Esophagus squamous epithelium (tissue), 5 donors: ENCODE measurements around the gene MICAL2. TPM values are rescaled to one million over a fixed set of nuclear protein-coding genes. Genes with fewer than 3 reads are reported as not detected.

Experiments
- DNase-seq: peaks from one replicate; lab custom pipeline; 2025; lab: John Stamatoyannopoulos, UW
- H3K27ac ChIP-seq, 4 donors: fragments of 200-600 bp; sonication (generic); one replicate each; pipeline ENCODE4 v1.5.1; 2016 to 2019; ENCODE audit warnings: mild to moderate bottlenecking in 1 of 4
- H3K27me3 ChIP-seq, 4 donors: fragments of 200-600 bp; sonication (generic); 1 replicate in 3 of 4; 2 replicates in 1 of 4; pipeline versions ENCODE4 v1.5.1 to v1.6.0; 2017 to 2021; ENCODE audit warnings: antibody characterized with exemption in 1 of 4
- H3K36me3 ChIP-seq, 3 donors: fragments of 200-600 bp; sonication (generic); one replicate each; pipeline ENCODE4 v1.5.1; 2016 to 2019
- H3K4me1 ChIP-seq, 3 donors: fragments of 200-600 bp; sonication (generic); one replicate each; pipeline ENCODE4 v1.5.1; 2017 to 2019
- H3K4me3 ChIP-seq, 4 donors: fragments of 200-600 bp; sonication (generic); 1 replicate in 3 of 4; 2 replicates in 1 of 4; pipeline ENCODE4 v1.5.1; 2016 to 2019; ENCODE audit warnings: mild to moderate bottlenecking in 2 of 4, moderate library complexity in 1 of 4
- H3K9me3 ChIP-seq, 3 donors: fragments of 200-600 bp; sonication (generic); one replicate each; pipeline ENCODE4 v1.5.1; 2016 to 2019
- CTCF ChIP-seq, 6 experiments: fragments of 450-650 bp in 4 of 6; fragments of 200-600 bp in 2 of 6; sonication (generic) in 2 of 6; IDR thresholded peaks; one replicate each; pipeline ENCODE4 v1.5.1; 2016 to 2019; ENCODE audit warnings: antibody characterized with exemption in 6 of 6, mild to moderate bottlenecking in 4 of 6, moderate library complexity in 4 of 6
- POLR2A ChIP-seq, 4 donors: fragments of 450-650 bp; IDR thresholded peaks; one replicate each; pipeline ENCODE4 v1.6.1; 2017; ENCODE audit warnings: antibody characterized with exemption in 4 of 4, mild to moderate bottlenecking in 4 of 4, moderate library complexity in 3 of 4
- WGBS, 2 donors: methylation state at CpG; one replicate each; pipeline ENCODE4 v1.1.5; 2018; 5-methylcytosine and 5-hydroxymethylcytosine counted together
- intact Hi-C: fragments of 100-400 bp; cut with DNase I; formaldehyde crosslinking; loops from one replicate; pipeline ENCODE4 v1.15.0; 2022
- total RNA-seq, 4 donors: library from RNA; depleted of rRNA; stranded (reverse); fragments of >200 nt; gene quantifications; one replicate each; pipeline ENCODE4 v1.1.0, GENCODE V29; 2016
- donor health status: DM: yes; HTN: yes; CAD: no.

Gene MICAL2
- total RNA-seq, 4 donors from 2014 or later, result 10.1 to 49.0 (median 19.8) TPM

DNA sequence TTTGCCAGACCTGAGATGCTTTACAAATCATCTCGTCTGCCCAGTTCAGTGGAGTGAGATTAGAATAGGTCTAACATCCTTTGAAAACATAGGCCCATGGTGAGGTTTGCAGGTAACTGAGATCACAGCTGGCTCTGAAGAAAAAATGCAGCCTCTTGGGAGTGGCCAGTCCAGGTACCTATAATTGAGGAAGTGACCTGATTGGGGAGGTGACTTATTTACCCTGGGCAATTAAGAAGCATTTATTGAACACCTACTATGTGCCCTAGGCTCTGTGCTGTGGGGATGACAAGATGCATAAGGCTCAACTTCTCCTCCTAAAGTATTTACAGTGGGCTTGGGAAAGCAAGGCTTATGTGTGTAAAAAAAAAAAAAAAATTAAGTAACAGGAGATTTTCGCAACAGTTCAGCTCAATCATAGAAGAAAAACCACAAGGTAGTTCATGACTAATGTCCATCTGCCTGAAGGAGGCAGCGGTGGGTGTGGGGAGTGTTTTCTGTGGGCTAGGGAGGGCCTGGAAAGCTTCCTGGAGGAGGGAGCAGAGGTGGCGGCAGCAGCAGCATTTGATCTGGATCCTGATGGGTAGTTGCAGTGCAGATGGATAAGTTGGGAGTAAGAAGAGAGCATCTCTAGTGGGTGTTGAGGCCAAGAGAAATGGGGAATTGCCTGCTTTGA, 16.1 kb downstream of the MICAL2 start:
- 43 to 77% methylated on average over 3 to 4 of the region's 4 CpGs for WGBS, 2 donors
- no peak overlapping the region for H3K4me3 ChIP-seq
- no peak overlapping the region for H3K27ac ChIP-seq
- DNase-seq, result no peak
- intact Hi-C loops, result no loop called here
- no peak for TF ChIP-seq CTCF (IDR thresholded peaks at IDR 0.05)
- no peak for TF ChIP-seq POLR2A (IDR thresholded peaks at IDR 0.05)
- no peaks in the 10 kb centered on the region for H3K9me3 ChIP-seq
- no peaks in the 10 kb centered on the region for H3K27me3 ChIP-seq
- peaks cover 7 to 52% (median 22%) of the 10 kb centered on the region in 3 donors for H3K4me1 ChIP-seq
- no peaks in the 10 kb centered on the region for H3K36me3 ChIP-seq

GRCh38 chr11:12127206-12127898, 17.0 kb downstream of the MICAL2 start:
- Histone ChIP-seq H3K4me1 (peaks cover 7 to 59% (median 22%) of the 10 kb centered on the region in 3 donors), H3K9me3 (no peaks in the 10 kb centered on the region), H3K36me3 (no peaks in the 10 kb centered on the region), H3K27ac (peak overlapping the region in 1 of 4 donors; percentile 38), H3K4me3 (no peak overlapping the region), H3K27me3 (no peaks in the 10 kb centered on the region)
- TF ChIP-seq CTCF (IDR thresholded peaks at IDR 0.05) (no peak), POLR2A (IDR thresholded peaks at IDR 0.05) (no peak)
- 79 to 83% methylated on average over 4 of the region's 4 CpGs for WGBS, 2 donors
- intact Hi-C loops, result no loop called here
- no peak for DNase-seq

- WGBS, 2 donors, result 64 to 78% methylated on average over 1 of the region's 1 CpG
- no peak overlapping the region for H3K27ac ChIP-seq
These were observed 17.9 kb downstream of the MICAL2 start for GRCh38 chr11:12128301-12128751.

GRCh38 chr11:12129227-12129626, 18.8 kb downstream of the MICAL2 start:
- no peak for TF ChIP-seq CTCF (IDR thresholded peaks at IDR 0.05)
- TF ChIP-seq POLR2A (IDR thresholded peaks at IDR 0.05), result no peak
- Histone ChIP-seq H3K27ac (no peak overlapping the region), H3K4me1 (peaks cover 6 to 65% (median 22%) of the 10 kb centered on the region in 3 donors), H3K9me3 (no peaks in the 10 kb centered on the region), H3K36me3 (no peaks in the 10 kb centered on the region), H3K4me3 (no peak overlapping the region), H3K27me3 (no peaks in the 10 kb centered on the region)
- WGBS, 2 donors, result 74 to 91% methylated on average over 4 of the region's 4 CpGs
- DNase-seq, result no peak
- intact Hi-C loops, result no loop called here

More at GRCh38 chr11:12128301-12128751, 17.9 kb downstream of the MICAL2 start:
- no peaks in the 10 kb centered on the region for H3K36me3 ChIP-seq
- no peak for DNase-seq
- intact Hi-C loops, result no loop called here
- H3K4me1 ChIP-seq, result peaks cover 7 to 67% (median 22%) of the 10 kb centered on the region in 3 donors
- no peaks in the 10 kb centered on the region for H3K27me3 ChIP-seq
- H3K4me3 ChIP-seq, result no peak overlapping the region
- TF ChIP-seq CTCF (IDR thresholded peaks at IDR 0.05) (no peak), POLR2A (IDR thresholded peaks at IDR 0.05) (no peak)
- H3K9me3 ChIP-seq, result no peaks in the 10 kb centered on the region
